Endothelial cell of umbilical vein (primary cell): ENCODE measurements around the gene GIMAP6. TPM values are rescaled to one million over a fixed set of nuclear protein-coding genes. Genes with fewer than 3 reads are reported as not detected.

ENCODE experiments used
- BruUV-seq: library from RNA; stranded (reverse); fragments of 400-500 nt; replicated peaks from 2 replicates; lab custom pipeline; 2021; lab: Mats Ljungman, UMichigan
- CTCF ChIA-PET: fragments of 300-600, 350-600 bp; sonication (Branson Sonifier 250); formaldehyde crosslinking; loops from one replicate; lab custom pipeline; 2021; ENCODE audit warnings: antibody characterized with exemption, inconsistent platforms; lab: Charles Lee
- POLR2A ChIA-PET: fragments of 300-600, 350-600 bp; sonication (Branson Sonifier 250); formaldehyde crosslinking; loops from one replicate; lab custom pipeline; 2021; ENCODE audit warnings: antibody characterized with exemption, inconsistent platforms; lab: Charles Lee
- DNase-seq: peaks from one replicate; pipeline ENCODE4 v3.0.0-alpha.2; 2011; ENCODE audit warnings: low read depth, low spot score
- FAIRE-seq: peaks from 2 replicates; lab custom pipeline; 2011; peaks lifted over from hg19 to GRCh38; lab: Jason Lieb, UNC
- H2AFZ ChIP-seq: 2 replicates; pipeline ENCODE4 v1.6.0; 2012; ENCODE audit warnings: low read depth, low read length, control low read depth, inconsistent platforms
- H3K27ac ChIP-seq: 2 replicates; pipeline ENCODE4 v1.5.1; 2011; ENCODE audit warnings: low read depth, mild to moderate bottlenecking, control low read depth, low read length, moderate library complexity; ENCODE audit not compliant: insufficient read depth
- H3K27me3 ChIP-seq, 2 experiments: 2 replicates each; pipeline versions ENCODE4 v1.6.0 to v1.6.1; 2011; ENCODE audit warnings: low read length in 2 of 2, mixed read lengths in 1 of 2; ENCODE audit not compliant: control insufficient read depth in 2 of 2, insufficient read depth in 2 of 2
- H3K36me3 ChIP-seq, 2 experiments: 2 replicates in 1 of 2; 3 replicates in 1 of 2; pipeline ENCODE4 v1.5.1; 2011; ENCODE audit warnings: low read length in 2 of 2, mild to moderate bottlenecking in 1 of 2, moderate library complexity in 1 of 2; ENCODE audit not compliant: control insufficient read depth in 2 of 2, insufficient read depth in 2 of 2; ENCODE audit errors: extremely low read depth in 1 of 2
- H3K4me1 ChIP-seq: 3 replicates; pipeline ENCODE4 v1.5.1; 2011; ENCODE audit warnings: mild to moderate bottlenecking, low read length; ENCODE audit not compliant: control insufficient read depth, insufficient read depth; ENCODE audit errors: extremely low read depth
- H3K4me2 ChIP-seq: 2 replicates; pipeline ENCODE4 v1.6.1; 2011; ENCODE audit warnings: low read length, control low read depth, mixed read lengths; ENCODE audit not compliant: insufficient read depth
- H3K4me3 ChIP-seq, 3 experiments: fragments of 200-600 bp in 1 of 3; sonication (generic), shearing (Covaris generic) in 1 of 3; replicated peaks in 1 of 3; 2 replicates each; pipeline ENCODE4 v1.5.1; 2011 to 2016; ENCODE audit warnings: control low read depth in 3 of 3, low read length in 3 of 3, mild to moderate bottlenecking in 2 of 3, inconsistent platforms in 1 of 3, low read depth in 1 of 3, moderate library complexity in 1 of 3; ENCODE audit not compliant: insufficient read depth in 1 of 3
- H3K79me2 ChIP-seq: 2 replicates; pipeline ENCODE4 v1.6.0; 2012; ENCODE audit warnings: low read length, inconsistent platforms; ENCODE audit not compliant: control insufficient read depth, insufficient read depth
- H3K9ac ChIP-seq: replicated peaks from 2 replicates; pipeline ENCODE3; 2011; ENCODE audit warnings: low read length, control low read depth; ENCODE audit not compliant: insufficient read depth; ENCODE audit errors: extremely low read depth
- H3K9me1 ChIP-seq: replicated peaks from 3 replicates; pipeline ENCODE4 v1.6.0; 2011; ENCODE audit warnings: mild to moderate bottlenecking, low read length; ENCODE audit not compliant: control insufficient read depth, insufficient read depth; ENCODE audit errors: extremely low read depth
- H3K9me3 ChIP-seq: replicated peaks from 2 replicates; pipeline ENCODE4 v1.5.1; 2012; ENCODE audit warnings: low read length, inconsistent platforms; ENCODE audit not compliant: control insufficient read depth, insufficient read depth
- H4K20me1 ChIP-seq: replicated peaks from 2 replicates; pipeline ENCODE3; 2011; ENCODE audit warnings: mild to moderate bottlenecking, low read length; ENCODE audit not compliant: control insufficient read depth, insufficient read depth; ENCODE audit errors: extremely low read depth
- EZH2 ChIP-seq: IDR thresholded peaks from 2 replicates; pipeline ENCODE4 v1.6.1; 2012; ENCODE audit warnings: borderline replicate concordance, low read depth, mild to moderate bottlenecking, moderate library complexity, low read length, inconsistent platforms; ENCODE audit not compliant: severe bottlenecking
- FOS ChIP-seq: IDR thresholded peaks from 2 replicates; pipeline ENCODE4 v1.6.1; 2011; ENCODE audit warnings: mild to moderate bottlenecking, low read length, moderate library complexity, borderline replicate concordance; ENCODE audit not compliant: insufficient read depth
- GATA2 ChIP-seq: IDR thresholded peaks from 2 replicates; pipeline ENCODE4 v1.7.0; 2011; ENCODE audit warnings: low read depth, mild to moderate bottlenecking, moderate library complexity, mixed read lengths, low read length; ENCODE audit not compliant: insufficient read length, insufficient read depth
- JUN ChIP-seq: IDR thresholded peaks from 2 replicates; pipeline ENCODE4 v1.6.1; 2011; ENCODE audit warnings: borderline replicate concordance, low read depth; ENCODE audit not compliant: insufficient read length, insufficient read depth
- MYC ChIP-seq: IDR thresholded peaks from one replicate; pipeline ENCODE4 v1.6.1; 2011; ENCODE audit warnings: mild to moderate bottlenecking, low read depth, low read length
- POLR2A ChIP-seq: IDR thresholded peaks from 2 replicates; pipeline ENCODE4 v1.6.1; 2012; ENCODE audit warnings: low read depth, mild to moderate bottlenecking, control low read depth, low read length
- POLR2AphosphoS5 ChIP-seq: IDR thresholded peaks from 2 replicates; pipeline ENCODE4 v1.6.1; 2012; ENCODE audit warnings: low read depth, mild to moderate bottlenecking, control low read depth, low read length, moderate library complexity; ENCODE audit not compliant: insufficient read depth
- dilution Hi-C: fragments of 300-500 bp; cut with MboI; formaldehyde crosslinking; loops from one replicate; pipeline ENCODE4 v1.15.0; 2019; ENCODE audit warnings: low sequenced_read_pairs; ENCODE audit not compliant: extremely low pct_ligation_motif_present
- intact Hi-C: fragments of 100-400 bp; cut with micrococcal nuclease; formaldehyde crosslinking; loops from one replicate; pipeline ENCODE4 v1.10.0; 2022
- polyA plus RNA-seq, 4 experiments: library from polyadenylated mRNA; depleted of rRNA in 3 of 4; stranded (reverse) in 3 of 4; unstranded in 1 of 4; fragments of >200 nt; gene quantifications; 2 replicates each; pipeline versions ENCODE4 v1.2.1 to v1.2.3, GENCODE V29; 2011 to 2012; ENCODE audit warnings: missing spikeins in 1 of 4
- total RNA-seq: library from RNA; stranded (reverse); gene quantifications from 2 replicates; pipeline ENCODE4 v1.2.3, GENCODE V29; 2021
- TF ChIP-seq, protein P1 (sequence below), 2 donors: IDR thresholded peaks; 1 replicate in 1 of 2; 2 replicates in 1 of 2; pipeline ENCODE4 v1.5.1; 2011; ENCODE audit warnings: low read length in 2 of 2, mild to moderate bottlenecking in 2 of 2, moderate library complexity in 2 of 2, control low read depth in 1 of 2, inconsistent platforms in 1 of 2, low read depth in 1 of 2; ENCODE audit not compliant: insufficient read depth in 1 of 2; ENCODE audit errors: extremely low read depth in 1 of 2
- TF ChIP-seq, protein P2 (sequence below): IDR thresholded peaks from 2 replicates; pipeline ENCODE4 v1.6.1; 2011; ENCODE audit not compliant: insufficient read depth, insufficient read length

Gene GIMAP6
- total and polyA plus RNA-seq, 2 donors (not counting 3 experiments of a cell fraction or from before 2014, with no cell fraction given): 65.6 to 85.0 TPM

DNA sequence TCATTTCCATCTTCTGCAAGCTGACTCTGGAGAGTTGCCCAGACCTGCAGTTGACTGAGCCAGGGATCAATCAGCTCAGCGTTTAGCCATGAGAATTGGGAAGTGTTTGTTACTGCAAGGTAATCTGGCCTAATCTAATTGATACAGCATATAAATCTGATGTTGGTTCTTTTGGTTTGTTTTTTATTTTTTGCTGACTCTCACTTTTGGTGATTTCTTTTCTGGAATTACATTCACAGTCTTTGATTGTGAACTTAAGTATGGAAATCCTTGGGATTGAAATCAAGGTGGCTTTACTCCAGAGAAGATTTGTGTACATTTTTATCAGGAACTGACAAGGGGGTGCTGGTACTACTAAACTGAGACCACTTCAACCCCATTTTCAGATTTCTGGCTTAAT is 1.7 kb upstream of the GIMAP6 start:
- intact Hi-C loops: loop anchor here (5.0 kb wide), 4 partner anchors 103 to 267 kb away; partner anchors contain the start of genes GIMAP5 and REPIN1
- H3K27ac ChIP-seq: no peak overlapping the region
- H3K4me2 ChIP-seq: no peak overlapping the region
- DNase-seq: no peak
- H3K9me3 ChIP-seq: no peaks in the 10 kb centered on the region
- H3K27me3 ChIP-seq: no peaks in the 10 kb centered on the region
- FAIRE-seq: no peak
- ChIA-PET POLR2A (no interaction called here), CTCF (no interaction called here)
- peaks cover under 1 to 5% of the 10 kb centered on the region in 2 experiments for H3K36me3 ChIP-seq
- H3K9ac ChIP-seq: no peak overlapping the region
- BruUV-seq: no TSS peak
- peaks cover 32% of the 10 kb centered on the region for H3K4me1 ChIP-seq
- H3K9me1 ChIP-seq: no peaks in the 10 kb centered on the region
- peaks cover 24% of the 10 kb centered on the region for H3K79me2 ChIP-seq
- H2AFZ ChIP-seq: no peak overlapping the region
- H4K20me1 ChIP-seq: no peaks in the 10 kb centered on the region
- dilution Hi-C loops: no loop called here
- no peak overlapping the region for H3K4me3 ChIP-seq
- TF ChIP-seq GATA2 (no peak), EZH2 (no peak), MYC (no peak), POLR2A (no peak), POLR2AphosphoS5 (no peak), JUN (no peak), FOS (no peak)
- TF ChIP-seq, protein P1, sequence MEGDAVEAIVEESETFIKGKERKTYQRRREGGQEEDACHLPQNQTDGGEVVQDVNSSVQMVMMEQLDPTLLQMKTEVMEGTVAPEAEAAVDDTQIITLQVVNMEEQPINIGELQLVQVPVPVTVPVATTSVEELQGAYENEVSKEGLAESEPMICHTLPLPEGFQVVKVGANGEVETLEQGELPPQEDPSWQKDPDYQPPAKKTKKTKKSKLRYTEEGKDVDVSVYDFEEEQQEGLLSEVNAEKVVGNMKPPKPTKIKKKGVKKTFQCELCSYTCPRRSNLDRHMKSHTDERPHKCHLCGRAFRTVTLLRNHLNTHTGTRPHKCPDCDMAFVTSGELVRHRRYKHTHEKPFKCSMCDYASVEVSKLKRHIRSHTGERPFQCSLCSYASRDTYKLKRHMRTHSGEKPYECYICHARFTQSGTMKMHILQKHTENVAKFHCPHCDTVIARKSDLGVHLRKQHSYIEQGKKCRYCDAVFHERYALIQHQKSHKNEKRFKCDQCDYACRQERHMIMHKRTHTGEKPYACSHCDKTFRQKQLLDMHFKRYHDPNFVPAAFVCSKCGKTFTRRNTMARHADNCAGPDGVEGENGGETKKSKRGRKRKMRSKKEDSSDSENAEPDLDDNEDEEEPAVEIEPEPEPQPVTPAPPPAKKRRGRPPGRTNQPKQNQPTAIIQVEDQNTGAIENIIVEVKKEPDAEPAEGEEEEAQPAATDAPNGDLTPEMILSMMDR (IDR thresholded peaks at IDR 0.05; ENCODE audit: extremely low read depth in 1 of 2, insufficient read depth in 1 of 2, low read depth in 1 of 2, low read length in 2 of 2): no peak
- TF ChIP-seq, protein P2, sequence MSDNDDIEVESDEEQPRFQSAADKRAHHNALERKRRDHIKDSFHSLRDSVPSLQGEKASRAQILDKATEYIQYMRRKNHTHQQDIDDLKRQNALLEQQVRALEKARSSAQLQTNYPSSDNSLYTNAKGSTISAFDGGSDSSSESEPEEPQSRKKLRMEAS: no peak
